HEK293 (cell line): Measurements from ENCODE around the gene PNPLA5.

Experiments used
- CTCF ChIP-seq: fragments of 450-650 bp; formaldehyde crosslinking; IDR thresholded peaks from 2 replicates; pipeline ENCODE4 v1.5.1; 2016; ENCODE audit warnings: missing biosample characterization, missing genetic modification characterization
- EGR2 ChIP-seq: fragments of 450-650 bp; formaldehyde crosslinking; IDR thresholded peaks from 2 replicates; pipeline ENCODE4 v1.5.1; 2016; ENCODE audit warnings: low read depth, missing biosample characterization, missing genetic modification characterization
- RBAK ChIP-seq: fragments of 450-650 bp; formaldehyde crosslinking; IDR thresholded peaks from 2 replicates; pipeline ENCODE4 v1.5.1; 2016; ENCODE audit warnings: missing biosample characterization, missing genetic modification characterization
- REST ChIP-seq: fragments of 450-650 bp; formaldehyde crosslinking; IDR thresholded peaks from 2 replicates; pipeline ENCODE4 v1.5.1; 2016; ENCODE audit warnings: missing biosample characterization, missing genetic modification characterization
- ZBTB7A ChIP-seq: fragments of 450-650 bp; formaldehyde crosslinking; IDR thresholded peaks from 2 replicates; pipeline ENCODE4 v1.5.1; 2016; ENCODE audit warnings: low read depth, missing biosample characterization, missing genetic modification characterization
- ZNF10 ChIP-seq: fragments of 450-650 bp; formaldehyde crosslinking; IDR thresholded peaks from 2 replicates; pipeline ENCODE4 v1.5.1; 2017; ENCODE audit warnings: missing biosample characterization, missing genetic modification characterization
- ZNF18 ChIP-seq: fragments of 450-650 bp; formaldehyde crosslinking; IDR thresholded peaks from 2 replicates; pipeline ENCODE4 v1.5.1; 2016; ENCODE audit warnings: missing biosample characterization, missing genetic modification characterization
- ZNF2 ChIP-seq: fragments of 450-650 bp; formaldehyde crosslinking; IDR thresholded peaks from 2 replicates; pipeline ENCODE4 v1.5.1; 2016; ENCODE audit warnings: missing biosample characterization, missing genetic modification characterization
- ZNF223 ChIP-seq: fragments of 450-650 bp; formaldehyde crosslinking; IDR thresholded peaks from 2 replicates; pipeline ENCODE4 v1.5.1; 2016; ENCODE audit warnings: missing biosample characterization, missing genetic modification characterization
- ZNF274 ChIP-seq, 2 experiments: fragments of 200-500 bp in 1 of 2; fragments of 450-650 bp in 1 of 2; sonication (Bioruptor generic) in 1 of 2; formaldehyde crosslinking in 1 of 2; IDR thresholded peaks; 2 replicates each; pipeline versions ENCODE4 v1.5.1 to v1.6.1; 2014 to 2016; ENCODE audit warnings: borderline replicate concordance in 1 of 2, inconsistent platforms in 1 of 2, low read length in 1 of 2, missing biosample characterization in 1 of 2, missing genetic modification characterization in 1 of 2
- ZNF292 ChIP-seq: fragments of 450-650 bp; formaldehyde crosslinking; IDR thresholded peaks from 2 replicates; pipeline ENCODE4 v1.5.1; 2016; ENCODE audit warnings: low read depth, missing biosample characterization, missing genetic modification characterization, borderline replicate concordance
- ZNF76 ChIP-seq: fragments of 450-650 bp; formaldehyde crosslinking; IDR thresholded peaks from 2 replicates; pipeline ENCODE4; 2016; ENCODE audit warnings: low read depth, missing biosample characterization, missing genetic modification characterization, borderline replicate concordance
- ZNF768 ChIP-seq: fragments of 450-650 bp; formaldehyde crosslinking; IDR thresholded peaks from 2 replicates; pipeline ENCODE4 v1.5.1; 2018; ENCODE audit warnings: missing biosample characterization, mild to moderate bottlenecking, missing genetic modification characterization

- TF ChIP-seq CTCF (tag by site-specific recombination) (no peak), ZNF2 (tag by site-specific recombination) (no peak), ZNF223 (tag by site-specific recombination) (no peak), RBAK (tag by site-specific recombination) (no peak), ZNF76 (tag by site-specific recombination) (no peak), ZBTB7A (tag by site-specific recombination) (no peak), ZNF18 (tag by site-specific recombination) (no peak), ZNF292 (tag by site-specific recombination) (no peak), ZNF10 (tag by site-specific recombination) (no peak), REST (tag by site-specific recombination) (no peak), ZNF768 (tag by site-specific recombination) (no peak), EGR2 (tag by site-specific recombination) (no peak), ZNF274 (IDR thresholded peaks at IDR 0.05; ENCODE audit: low read length) (no peak), ZNF274 (tag by site-specific recombination; IDR thresholded peaks at IDR 0.05; ENCODE audit: borderline replicate concordance) (no peak)
These were observed 8.4 kb upstream of the PNPLA5 start for GRCh38 chr22:43900206-43900605.
